OCI-LY3 (cell line): Measurements from ENCODE around the gene LAMB4.

Source experiments
- H2AFZ ChIP-seq: fragments of 200-600, 300-600 bp; shearing (Covaris generic); 2 replicates; pipeline ENCODE4 v1.6.0; 2014; ENCODE audit warnings: antibody characterized with exemption, low read depth, low read length
- H3K27ac ChIP-seq: fragments of 200-600, 300-600 bp; sonication (generic); 2 replicates; pipeline ENCODE4 v1.5.1; 2014; ENCODE audit warnings: mild to moderate bottlenecking, low read length, moderate library complexity, mixed read lengths
- H3K27me3 ChIP-seq: fragments of 200-600, 300-600 bp; sonication (generic); 2 replicates; pipeline ENCODE4 v1.6.1; 2014; ENCODE audit warnings: low read depth, low read length, mixed read lengths
- H3K36me3 ChIP-seq: fragments of 200-600, 300-600 bp; sonication (generic); replicated peaks from 2 replicates; pipeline ENCODE3; 2014; ENCODE audit warnings: low read depth, low read length, mixed read lengths
- H3K4me1 ChIP-seq: fragments of 300-600, 200-600 bp; sonication (generic); 2 replicates; pipeline ENCODE4 v1.6.1; 2014; ENCODE audit warnings: low read length, mixed read lengths
- H3K4me2 ChIP-seq: fragments of 200-600, 300-600 bp; sonication (generic); 2 replicates; pipeline ENCODE4 v1.6.1; 2014; ENCODE audit warnings: low read length, mixed read lengths
- H3K4me3 ChIP-seq: fragments of 300-600, 200-600 bp; sonication (generic); 2 replicates; pipeline ENCODE4 v1.5.1; 2014; ENCODE audit warnings: antibody characterized with exemption, mild to moderate bottlenecking, low read length, moderate library complexity
- H3K79me2 ChIP-seq: fragments of 300-600, 200-600 bp; shearing (Covaris generic); 2 replicates; pipeline ENCODE4 v1.6.1; 2014; ENCODE audit warnings: mild to moderate bottlenecking, low read length, mixed read lengths
- H3K9ac ChIP-seq: fragments of 300-600, 200-600 bp; shearing (Covaris generic); 2 replicates; pipeline ENCODE4 v1.6.0; 2014; ENCODE audit warnings: mild to moderate bottlenecking, low read length, moderate library complexity
- H3K9me3 ChIP-seq: fragments of 200-600, 300-600 bp; shearing (Covaris generic); 2 replicates; pipeline ENCODE4 v1.6.1; 2014; ENCODE audit warnings: low read length, mixed read lengths; ENCODE audit not compliant: insufficient read depth
- H4K20me1 ChIP-seq: fragments of 200-600, 300-600 bp; sonication (generic); 2 replicates; pipeline ENCODE4 v1.6.1; 2016; ENCODE audit warnings: low read length, mixed read lengths; ENCODE audit not compliant: insufficient read depth
- EZH2phosphoT487 ChIP-seq: fragments of 200-600 bp; shearing (Covaris generic); IDR thresholded peaks from 2 replicates; pipeline ENCODE4 v1.6.1; 2018; ENCODE audit warnings: antibody characterized with exemption, mixed run types, low read depth
- TF ChIP-seq, protein P1 (sequence below): fragments of 200-600, 300-600 bp; sonication (generic); IDR thresholded peaks from 2 replicates; pipeline ENCODE4 v1.5.1; 2014; ENCODE audit warnings: antibody characterized with exemption, low read length, low read depth

LAMB4 gene

DNA sequence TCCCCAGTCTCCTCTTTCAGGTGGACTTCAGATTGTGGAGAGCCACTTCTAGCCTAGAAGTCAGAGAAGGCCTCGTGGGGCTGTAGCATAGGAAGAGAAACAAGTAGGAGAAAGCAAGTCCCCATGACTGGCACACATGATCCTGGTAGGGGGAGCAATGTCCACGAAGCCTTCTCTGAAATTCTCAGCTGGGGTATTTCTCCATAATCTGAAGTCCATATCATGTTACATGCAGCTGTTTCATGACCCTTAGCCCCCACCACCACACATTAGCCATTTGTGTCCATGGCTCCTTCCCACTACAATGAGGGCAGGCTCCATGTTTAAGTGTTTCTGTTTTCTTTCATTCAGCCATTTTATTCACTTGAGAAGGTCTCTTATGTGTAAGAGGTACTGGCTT lies 43.2 kb downstream of the LAMB4 start:
- H3K4me1 ChIP-seq, result peaks cover 3% of the 10 kb centered on the region; the same call in 1 of the 2 replicates
- H3K79me2 ChIP-seq, result no peaks in the 10 kb centered on the region
- TF ChIP-seq EZH2phosphoT487, result no peak
- TF ChIP-seq, protein P1, sequence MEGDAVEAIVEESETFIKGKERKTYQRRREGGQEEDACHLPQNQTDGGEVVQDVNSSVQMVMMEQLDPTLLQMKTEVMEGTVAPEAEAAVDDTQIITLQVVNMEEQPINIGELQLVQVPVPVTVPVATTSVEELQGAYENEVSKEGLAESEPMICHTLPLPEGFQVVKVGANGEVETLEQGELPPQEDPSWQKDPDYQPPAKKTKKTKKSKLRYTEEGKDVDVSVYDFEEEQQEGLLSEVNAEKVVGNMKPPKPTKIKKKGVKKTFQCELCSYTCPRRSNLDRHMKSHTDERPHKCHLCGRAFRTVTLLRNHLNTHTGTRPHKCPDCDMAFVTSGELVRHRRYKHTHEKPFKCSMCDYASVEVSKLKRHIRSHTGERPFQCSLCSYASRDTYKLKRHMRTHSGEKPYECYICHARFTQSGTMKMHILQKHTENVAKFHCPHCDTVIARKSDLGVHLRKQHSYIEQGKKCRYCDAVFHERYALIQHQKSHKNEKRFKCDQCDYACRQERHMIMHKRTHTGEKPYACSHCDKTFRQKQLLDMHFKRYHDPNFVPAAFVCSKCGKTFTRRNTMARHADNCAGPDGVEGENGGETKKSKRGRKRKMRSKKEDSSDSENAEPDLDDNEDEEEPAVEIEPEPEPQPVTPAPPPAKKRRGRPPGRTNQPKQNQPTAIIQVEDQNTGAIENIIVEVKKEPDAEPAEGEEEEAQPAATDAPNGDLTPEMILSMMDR, result no peak
- H3K9me3 ChIP-seq, result no peaks in the 10 kb centered on the region
- no peak overlapping the region for H3K9ac ChIP-seq
- no peak overlapping the region for H2AFZ ChIP-seq
- H3K36me3 ChIP-seq, result no peaks in the 10 kb centered on the region
- no peaks in the 10 kb centered on the region for H3K27me3 ChIP-seq
- no peak overlapping the region for H3K27ac ChIP-seq
- no peak overlapping the region for H3K4me2 ChIP-seq
- no peak overlapping the region for H3K4me3 ChIP-seq
- no peaks in the 10 kb centered on the region for H4K20me1 ChIP-seq

DNA sequence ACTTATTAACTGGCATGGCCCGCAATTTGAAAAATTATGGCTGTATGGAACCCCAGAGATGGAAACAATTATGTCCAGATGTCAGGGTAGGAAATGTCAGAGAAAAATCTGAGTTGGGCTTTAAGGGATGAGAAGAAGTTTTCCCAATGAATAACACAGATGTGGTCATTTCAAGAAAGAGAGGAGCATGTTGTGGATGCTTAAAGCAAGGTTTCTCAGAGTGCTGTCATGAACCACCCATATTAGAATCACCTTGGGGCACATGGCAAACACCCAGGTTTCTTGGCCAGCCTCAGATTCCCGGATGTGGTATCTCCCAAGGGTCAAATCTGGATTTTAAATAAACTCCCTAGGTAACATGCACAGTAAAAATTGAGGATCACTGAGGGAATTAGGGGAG lies 43.6 kb downstream of the LAMB4 start:
- no peak overlapping the region for H2AFZ ChIP-seq
- no peaks in the 10 kb centered on the region for H3K9me3 ChIP-seq
- TF ChIP-seq EZH2phosphoT487, result no peak
- TF ChIP-seq, protein P1, result no peak
- H3K4me3 ChIP-seq, result no peak overlapping the region
- H3K36me3 ChIP-seq, result no peaks in the 10 kb centered on the region
- H3K79me2 ChIP-seq, result no peaks in the 10 kb centered on the region
- H3K4me1 ChIP-seq, result peaks cover 3% of the 10 kb centered on the region; the same call in 1 of the 2 replicates
- no peaks in the 10 kb centered on the region for H3K27me3 ChIP-seq
- no peak overlapping the region for H3K9ac ChIP-seq
- H3K27ac ChIP-seq, result no peak overlapping the region
- H3K4me2 ChIP-seq, result no peak overlapping the region
- H4K20me1 ChIP-seq, result no peaks in the 10 kb centered on the region

DNA sequence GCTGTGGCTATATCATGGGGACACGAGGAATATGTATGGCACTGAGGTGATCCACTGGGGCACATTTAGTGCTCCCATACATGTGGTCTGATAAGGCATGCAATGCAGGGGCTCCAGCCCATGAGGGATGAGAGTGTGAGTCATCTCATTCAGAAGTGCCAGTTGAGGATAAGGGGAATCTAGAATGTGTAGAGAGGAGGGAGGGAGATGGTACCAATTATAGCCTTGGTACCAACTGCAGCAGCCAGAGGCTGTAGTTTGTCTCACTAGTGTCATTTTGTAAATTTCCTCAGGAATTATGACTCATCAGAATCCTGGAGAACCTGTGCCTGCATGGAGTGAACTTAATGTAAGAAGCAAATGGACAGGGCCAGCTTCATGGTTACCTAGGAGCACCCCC lies 46.2 kb downstream of the LAMB4 start:
- Histone ChIP-seq H3K4me2 (no peak overlapping the region), H4K20me1 (no peaks in the 10 kb centered on the region), H3K36me3 (no peaks in the 10 kb centered on the region), H3K27me3 (no peaks in the 10 kb centered on the region), H3K4me1 (peaks cover 3% of the 10 kb centered on the region; the same call in 1 of the 2 replicates), H3K79me2 (no peaks in the 10 kb centered on the region), H3K27ac (no peak overlapping the region), H3K9ac (no peak overlapping the region), H3K9me3 (no peaks in the 10 kb centered on the region), H2AFZ (no peak overlapping the region), H3K4me3 (no peak overlapping the region)
- TF ChIP-seq, protein P1, result no peak
- TF ChIP-seq EZH2phosphoT487, result no peak

DNA sequence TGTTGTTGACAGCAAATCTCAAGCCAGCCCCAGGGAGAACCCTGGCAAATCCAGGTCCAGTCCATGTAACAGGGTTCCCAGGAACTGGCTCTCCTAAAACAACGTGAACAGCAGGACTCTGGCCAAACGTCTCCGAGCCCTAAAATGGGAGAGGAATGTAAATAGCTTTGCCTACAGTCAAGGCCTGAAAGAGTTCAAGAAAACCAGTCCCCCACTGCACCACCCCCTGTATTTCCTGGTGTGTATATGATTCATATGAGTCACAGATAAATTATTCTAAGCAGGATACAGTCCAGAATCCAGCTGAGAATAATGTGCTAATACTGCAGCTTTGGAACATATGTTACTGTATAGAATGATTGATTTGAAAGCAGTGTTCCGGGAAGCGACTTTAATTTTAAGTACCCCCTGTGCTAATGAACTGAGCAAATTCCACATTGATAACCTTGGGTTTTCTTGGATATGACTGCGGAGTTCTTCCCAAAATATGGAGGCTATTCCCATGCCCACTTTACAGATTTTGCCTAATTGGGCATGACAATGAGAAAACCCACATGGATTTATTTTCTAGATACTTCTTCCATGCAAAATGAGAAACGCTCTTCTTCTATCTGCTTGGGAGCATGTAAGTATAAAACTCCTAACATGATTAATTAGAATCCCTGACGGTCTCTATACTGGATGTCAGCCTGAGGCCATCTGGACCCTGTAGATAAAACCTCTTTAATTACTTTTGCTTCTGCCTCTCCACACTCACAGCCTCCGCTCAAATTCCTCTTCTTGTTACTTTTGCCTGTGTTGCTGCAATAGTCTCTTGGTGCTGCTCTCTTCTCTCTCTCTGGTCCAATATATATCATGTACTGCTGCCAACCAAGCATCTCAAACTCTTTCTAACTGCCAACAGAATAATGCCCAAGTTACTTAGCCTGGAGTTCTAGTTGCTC lies 50.2 kb downstream of the LAMB4 start:
- H3K27me3 ChIP-seq, result no peaks in the 10 kb centered on the region
- H3K36me3 ChIP-seq, result no peaks in the 10 kb centered on the region
- no peak overlapping the region for H3K4me2 ChIP-seq
- no peak overlapping the region for H3K9ac ChIP-seq
- no peak overlapping the region for H3K4me3 ChIP-seq
- H3K79me2 ChIP-seq, result no peaks in the 10 kb centered on the region
- H3K27ac ChIP-seq, result no peak overlapping the region
- H4K20me1 ChIP-seq, result no peaks in the 10 kb centered on the region
- H3K9me3 ChIP-seq, result no peaks in the 10 kb centered on the region
- H2AFZ ChIP-seq, result no peak overlapping the region
- TF ChIP-seq, protein P1, result no peak
- no peak for TF ChIP-seq EZH2phosphoT487
- peaks cover 2% of the 10 kb centered on the region; the same call in 1 of the 2 replicates for H3K4me1 ChIP-seq
